ENCODE results near the gene CARNS1.

CARNS1 gene

DNA sequence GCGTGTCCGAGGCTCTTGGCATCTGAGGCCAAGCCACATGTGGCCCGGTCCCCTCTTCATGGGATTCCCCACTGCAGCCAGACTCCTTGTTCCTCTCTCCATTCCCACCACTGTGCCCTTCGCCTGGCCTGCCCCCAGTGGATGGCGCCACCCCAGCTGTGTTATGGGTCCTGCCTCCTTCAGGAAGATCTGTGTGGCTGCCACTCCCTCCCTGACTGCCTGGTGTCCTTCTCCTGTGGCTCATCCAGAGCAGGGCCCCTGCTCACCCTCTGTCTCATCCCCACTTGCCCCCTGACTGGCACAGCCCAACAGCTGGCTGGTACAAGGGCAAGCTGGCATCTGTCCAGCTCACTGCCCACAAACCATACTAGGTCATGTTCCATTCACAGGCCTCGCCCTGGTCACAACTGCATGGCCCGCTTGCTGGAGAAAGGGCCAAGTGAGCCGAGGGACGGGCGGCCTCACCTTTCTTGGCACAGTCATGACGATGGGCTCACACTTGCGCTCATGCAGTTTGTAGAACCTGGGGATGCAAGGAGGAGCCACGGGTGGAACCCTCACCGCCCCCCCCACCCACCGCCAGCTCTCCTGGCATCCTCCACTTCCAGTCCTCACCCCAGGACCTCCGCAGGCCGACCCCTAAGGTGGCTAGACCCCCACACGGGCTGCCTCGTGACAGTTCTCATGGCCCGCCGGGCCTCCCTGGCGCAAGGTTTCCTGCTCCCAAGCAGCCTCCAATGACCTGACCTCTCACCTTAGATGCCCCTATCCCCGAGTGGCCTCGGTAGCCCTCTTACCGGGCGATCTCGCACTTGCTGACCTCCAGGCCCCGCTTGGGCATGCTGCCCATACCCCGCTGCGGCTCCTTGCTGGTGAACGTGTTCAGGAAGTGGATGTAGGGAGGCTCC lies 24.1 kb downstream of the CARNS1 start:
- TF ChIP-seq, protein P1, sequence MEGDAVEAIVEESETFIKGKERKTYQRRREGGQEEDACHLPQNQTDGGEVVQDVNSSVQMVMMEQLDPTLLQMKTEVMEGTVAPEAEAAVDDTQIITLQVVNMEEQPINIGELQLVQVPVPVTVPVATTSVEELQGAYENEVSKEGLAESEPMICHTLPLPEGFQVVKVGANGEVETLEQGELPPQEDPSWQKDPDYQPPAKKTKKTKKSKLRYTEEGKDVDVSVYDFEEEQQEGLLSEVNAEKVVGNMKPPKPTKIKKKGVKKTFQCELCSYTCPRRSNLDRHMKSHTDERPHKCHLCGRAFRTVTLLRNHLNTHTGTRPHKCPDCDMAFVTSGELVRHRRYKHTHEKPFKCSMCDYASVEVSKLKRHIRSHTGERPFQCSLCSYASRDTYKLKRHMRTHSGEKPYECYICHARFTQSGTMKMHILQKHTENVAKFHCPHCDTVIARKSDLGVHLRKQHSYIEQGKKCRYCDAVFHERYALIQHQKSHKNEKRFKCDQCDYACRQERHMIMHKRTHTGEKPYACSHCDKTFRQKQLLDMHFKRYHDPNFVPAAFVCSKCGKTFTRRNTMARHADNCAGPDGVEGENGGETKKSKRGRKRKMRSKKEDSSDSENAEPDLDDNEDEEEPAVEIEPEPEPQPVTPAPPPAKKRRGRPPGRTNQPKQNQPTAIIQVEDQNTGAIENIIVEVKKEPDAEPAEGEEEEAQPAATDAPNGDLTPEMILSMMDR (IDR thresholded peaks at IDR 0.05; ENCODE audit: low read depth, low read length): no peak; the same call in 1 of the 2 replicates
- H3K4me3 ChIP-seq (ENCODE audit: low read depth, low read length): no peak overlapping the region

DNA sequence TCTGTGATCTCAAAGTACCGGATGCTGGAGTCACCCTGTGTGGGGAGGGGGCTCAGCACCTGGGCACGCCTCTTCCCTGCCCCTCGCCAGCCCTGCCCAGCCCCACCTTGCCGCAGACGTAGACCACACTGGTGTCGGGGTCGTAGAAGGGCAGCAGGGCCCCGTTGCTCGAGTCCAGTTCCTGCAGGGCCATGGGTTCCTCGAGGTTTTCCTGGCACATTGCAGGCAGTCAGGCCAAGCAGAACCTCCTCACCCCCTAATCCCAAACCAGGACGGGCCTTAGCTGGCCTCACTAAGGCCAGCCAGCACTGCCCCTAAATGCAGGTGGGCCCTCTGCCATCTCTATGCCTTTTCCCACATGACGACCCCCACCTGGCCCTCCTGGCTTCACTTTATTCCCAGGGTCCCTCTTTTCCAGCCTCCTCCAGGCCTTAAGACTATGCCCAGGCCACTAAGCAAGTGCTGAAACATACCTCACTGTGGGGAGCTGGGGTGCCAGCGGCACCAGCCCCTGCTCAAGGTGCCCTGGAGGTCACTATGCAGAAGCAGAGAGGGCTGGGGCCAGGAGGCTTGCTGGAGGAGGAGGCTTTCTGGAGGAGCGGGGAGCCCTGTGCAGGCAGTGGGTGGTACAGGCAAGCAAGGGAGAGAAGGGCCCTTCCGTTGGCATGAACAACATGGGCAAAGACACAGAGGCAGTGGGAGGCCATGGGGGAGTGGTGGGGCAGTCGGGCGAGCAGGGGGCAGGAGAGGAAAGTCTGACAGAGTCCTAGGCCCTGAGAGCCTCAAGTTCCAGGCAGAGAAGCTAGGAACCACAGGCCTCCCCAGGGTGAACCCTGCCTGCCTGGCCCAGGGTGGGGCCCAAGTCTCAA lies 25.0 kb downstream of the CARNS1 start:
- TF ChIP-seq, protein P1 (IDR thresholded peaks at IDR 0.05; ENCODE audit: low read depth, low read length): no peak
- no peak overlapping the region for H3K4me3 ChIP-seq (ENCODE audit: low read depth, low read length)

DNA sequence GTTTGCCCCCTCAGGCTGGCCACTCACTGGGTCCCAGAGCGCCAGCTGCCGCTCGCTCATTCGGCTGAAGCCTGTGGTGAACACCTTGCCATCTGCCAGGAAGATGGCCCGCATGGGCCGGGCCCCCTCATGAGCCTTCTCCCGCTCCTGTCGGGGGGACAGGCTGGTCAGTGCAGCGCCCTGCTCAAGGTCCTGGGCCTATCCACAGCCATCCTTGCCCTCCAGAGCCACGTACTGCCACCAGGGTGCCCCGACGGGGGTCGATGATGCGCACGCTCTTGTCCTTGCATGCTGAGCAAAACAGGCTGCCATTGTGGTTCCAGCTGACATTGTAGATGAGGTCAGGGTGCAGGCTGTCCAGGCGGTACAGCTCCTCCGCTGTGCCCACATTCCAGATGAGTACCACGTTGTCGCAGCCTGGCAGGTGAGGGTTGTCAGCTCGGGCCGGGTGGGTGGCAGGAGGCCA lies 25.7 kb downstream of the CARNS1 start:
- TF ChIP-seq, protein P1 (IDR thresholded peaks at IDR 0.05; ENCODE audit: low read depth, low read length): no peak
- no peak overlapping the region for H3K4me3 ChIP-seq (ENCODE audit: low read depth, low read length)

DNA sequence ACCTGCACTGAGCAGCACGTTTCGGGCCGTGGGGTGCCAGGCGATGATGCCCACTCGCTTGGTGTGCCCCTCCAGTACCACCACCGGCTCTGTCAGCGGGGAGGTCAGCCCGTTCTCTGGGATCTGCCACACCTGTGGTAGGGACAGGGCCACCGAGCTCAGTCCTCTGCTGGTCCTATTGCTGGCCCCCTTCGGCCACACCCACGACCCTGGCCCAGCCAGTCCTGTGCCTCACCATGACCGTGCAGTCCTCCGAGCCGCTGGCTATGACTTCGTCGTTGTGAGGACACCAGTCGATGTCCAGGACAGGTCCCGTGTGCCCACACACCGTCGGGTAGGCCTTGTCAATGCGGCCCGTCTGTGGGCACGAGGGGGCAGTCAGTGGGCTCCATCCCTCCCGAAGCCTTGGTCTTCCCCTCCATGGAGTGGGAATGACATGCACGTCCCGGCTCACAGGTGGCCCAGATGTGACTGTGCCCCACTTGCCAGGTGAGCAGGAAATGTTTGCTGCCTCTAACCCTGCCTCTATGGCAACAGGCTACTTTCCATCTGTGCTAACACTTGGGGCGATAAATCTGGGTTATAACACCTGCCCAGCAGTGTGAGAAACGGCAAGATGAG lies 26.4 kb downstream of the CARNS1 start:
- H3K4me3 ChIP-seq (ENCODE audit: low read depth, low read length): peak overlapping the region; percentile 89
- TF ChIP-seq, protein P1 (IDR thresholded peaks at IDR 0.05; ENCODE audit: low read depth, low read length): no peak

DNA sequence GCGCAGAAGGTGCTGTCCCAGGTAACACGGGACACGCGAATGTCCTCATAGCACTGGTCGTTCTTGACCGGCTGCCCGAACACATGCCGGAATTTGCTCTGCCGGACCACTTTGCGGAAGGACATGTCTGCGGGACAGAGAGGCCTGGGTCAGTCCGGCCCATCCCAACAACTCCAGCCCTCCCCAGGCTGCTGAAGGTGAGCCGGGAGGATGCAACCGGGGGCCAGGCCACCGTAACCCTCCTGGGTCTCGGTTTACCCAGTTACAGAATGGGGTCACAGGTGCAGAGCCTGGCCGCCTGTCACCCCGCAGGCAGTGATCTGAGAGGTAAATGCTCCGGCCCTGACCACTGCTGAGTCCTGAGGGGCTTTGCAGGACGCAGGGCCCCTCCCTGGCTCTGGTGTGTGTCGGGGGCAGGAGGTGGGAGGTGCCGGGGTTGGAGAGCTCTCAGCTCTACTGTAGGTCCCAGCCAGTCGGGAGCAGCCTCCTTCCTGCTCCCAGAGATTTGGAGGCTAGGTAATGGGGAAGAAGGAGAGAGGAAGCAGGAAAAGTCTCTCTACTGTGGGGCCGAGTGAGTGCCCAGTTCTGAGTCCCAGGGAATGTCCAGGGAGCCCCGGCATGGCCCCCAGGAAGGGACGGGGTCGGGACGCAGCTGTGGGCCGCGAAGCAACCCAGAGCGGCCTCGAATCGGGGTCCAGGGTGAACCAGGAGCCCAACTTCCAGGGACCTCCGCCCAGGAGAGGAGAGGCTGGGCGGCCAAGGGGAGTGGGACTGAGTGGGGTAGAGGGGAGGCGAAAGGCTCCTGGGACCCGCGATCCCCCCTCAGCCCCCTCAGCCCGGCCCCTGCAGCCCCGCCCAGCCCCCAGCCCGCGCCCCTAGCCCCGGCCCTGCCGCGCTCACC lies 27.3 kb downstream of the CARNS1 start:
- peak overlapping the region; percentile 89 for H3K4me3 ChIP-seq (ENCODE audit: low read depth, low read length)
- TF ChIP-seq, protein P1 (IDR thresholded peaks at IDR 0.05; ENCODE audit: low read depth, low read length): no peak

DNA sequence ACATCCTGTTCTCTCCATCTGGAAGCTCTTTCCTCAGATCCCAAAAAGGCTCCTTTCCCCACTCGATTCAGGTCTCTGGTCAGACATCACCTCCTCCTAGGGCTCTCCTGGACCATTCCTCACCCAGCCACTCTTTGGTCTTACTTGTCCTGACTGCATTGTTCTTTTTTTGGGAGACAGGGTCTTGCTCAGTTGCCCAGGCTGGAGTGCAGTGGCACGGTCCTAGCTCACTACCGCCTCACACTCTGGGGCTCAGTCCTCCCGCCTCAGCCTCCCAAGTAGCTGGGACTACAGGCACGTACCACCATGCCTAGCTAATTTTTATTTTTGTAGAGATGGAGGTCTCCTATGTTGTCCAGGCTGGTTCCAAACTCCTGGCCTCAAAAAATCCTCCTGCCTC lies 30.0 kb downstream of the CARNS1 start:
- no peak overlapping the region for H3K4me3 ChIP-seq (ENCODE audit: low read depth, low read length)
- TF ChIP-seq, protein P1 (IDR thresholded peaks at IDR 0.05; ENCODE audit: low read depth, low read length): no peak

All from WI38 (cell line).